Jurkat, Clone E6-1 (cell line): ENCODE results near the gene SELENOH.
A peak's percentile ranks its signal among the peaks of the same experiment; 100 is the strongest.

Experiments
- DNase-seq: peaks from one replicate; pipeline ENCODE4 v3.0.0-alpha.2; 2011; ENCODE audit warnings: low read depth, low spot score
- H3K4me3 ChIP-seq: 2 replicates; pipeline ENCODE4 v1.5.1; 2011; ENCODE audit warnings: mild to moderate bottlenecking, low read length, control low read depth, moderate library complexity

The SELENOH gene

DNA sequence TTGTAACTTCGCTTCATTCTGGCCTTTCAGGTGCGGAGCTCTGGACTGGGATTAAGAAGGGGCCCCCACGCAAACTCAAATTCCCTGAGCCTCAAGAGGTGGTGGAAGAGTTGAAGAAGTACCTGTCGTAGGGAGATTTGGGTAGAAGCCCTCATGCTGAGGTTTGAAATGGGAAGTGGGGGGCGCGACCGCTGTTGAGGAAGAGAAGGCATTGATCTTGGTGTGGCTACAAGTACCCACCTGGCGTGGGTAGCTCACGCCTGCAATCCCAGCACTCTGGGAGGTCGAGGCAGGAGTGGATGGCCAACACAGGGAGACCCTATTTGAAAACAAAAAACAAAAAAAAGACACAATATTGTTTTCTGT is 779 bp downstream of the SELENOH start:
- peak overlapping the region; percentile 97 for H3K4me3 ChIP-seq
- DNase-seq: no peak

- H3K4me3 ChIP-seq: no peak overlapping the region
- no peak for DNase-seq
Measured at GRCh38 chr11:57744357-57744756, 3.1 kb downstream of the SELENOH start.

DNA sequence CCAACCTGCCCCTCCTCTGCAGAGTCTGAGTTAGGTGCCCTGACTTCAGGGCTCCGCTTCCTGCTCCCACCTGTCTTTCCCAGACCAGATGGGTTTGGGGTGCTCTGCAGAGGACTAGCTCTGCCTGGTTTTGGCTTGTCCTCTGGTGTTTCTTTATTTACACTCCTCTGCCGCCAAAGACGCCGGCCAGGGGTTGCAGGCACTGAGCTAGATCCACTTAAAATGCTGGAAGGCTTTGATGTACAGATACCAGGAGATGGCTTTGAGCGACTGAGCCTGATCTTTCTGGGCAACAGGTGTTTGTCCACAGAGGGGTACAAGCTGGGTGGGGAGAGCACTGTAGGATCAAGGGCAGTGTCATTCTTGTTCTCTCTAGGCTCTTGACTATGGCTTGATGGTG is 3.9 kb downstream of the SELENOH start:
- H3K4me3 ChIP-seq: no peak overlapping the region
- DNase-seq: no peak

GRCh38 chr11:57746920-57747319 is 5.6 kb downstream of the SELENOH start:
- no peak overlapping the region for H3K4me3 ChIP-seq
- no peak for DNase-seq

DNA sequence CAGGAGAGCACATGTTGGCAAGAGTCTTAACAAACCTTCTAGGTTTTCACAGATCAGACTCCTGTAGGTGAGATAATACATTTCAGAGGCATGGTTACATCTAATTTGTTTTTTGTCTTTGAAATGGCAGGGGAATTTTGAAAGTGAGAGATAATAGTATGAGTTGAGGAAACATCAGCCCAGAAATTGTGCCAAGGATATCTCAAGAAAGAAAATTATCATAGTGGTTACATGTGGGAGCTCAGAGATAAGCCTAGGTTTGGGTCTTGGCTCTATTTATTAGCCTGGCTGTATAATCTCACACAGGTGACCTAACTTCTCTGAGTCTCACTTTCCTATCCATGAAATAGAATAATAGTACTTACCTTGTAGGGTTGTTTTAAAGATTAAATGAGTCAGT is 9.9 kb downstream of the SELENOH start:
- DNase-seq: no peak
- H3K4me3 ChIP-seq: no peak overlapping the region

DNA sequence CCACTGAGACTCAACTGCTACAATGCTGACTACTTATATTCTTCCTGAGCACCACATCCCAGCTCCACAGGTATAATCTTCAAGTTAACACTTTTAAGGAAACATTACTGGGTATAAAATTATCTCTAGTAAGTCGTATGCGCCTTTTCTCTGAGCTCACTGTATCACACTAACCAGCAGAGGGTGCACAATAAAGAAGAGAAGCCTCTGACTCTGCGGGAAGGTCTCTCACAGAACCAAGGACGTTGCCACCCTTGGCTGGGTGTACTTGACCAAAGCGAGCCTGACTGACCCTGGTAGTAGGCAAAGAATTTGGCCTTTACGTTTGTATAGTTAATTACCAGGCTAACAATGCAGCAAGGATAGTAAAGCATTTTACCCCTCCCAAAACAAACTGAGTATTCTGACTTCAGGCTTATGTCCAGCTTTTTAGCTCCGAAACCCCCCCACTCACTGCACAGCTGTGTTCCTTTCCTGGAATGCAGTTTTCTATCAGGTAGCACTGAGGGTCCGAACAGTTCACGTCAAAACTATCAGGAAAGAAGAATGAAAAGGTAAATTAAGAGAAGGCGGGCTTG is 10.5 kb downstream of the SELENOH start, which contains the start of gene BTBD18:
Gene BTBD18, minus strand, starts transcription at position 144 of the 578 bp plus-strand sequence. CDS start 631 bp downstream, outside the sequence.
- no peak within 1 kb of the TSS for H3K4me3 ChIP-seq
- DNase-seq: no peak

DNA sequence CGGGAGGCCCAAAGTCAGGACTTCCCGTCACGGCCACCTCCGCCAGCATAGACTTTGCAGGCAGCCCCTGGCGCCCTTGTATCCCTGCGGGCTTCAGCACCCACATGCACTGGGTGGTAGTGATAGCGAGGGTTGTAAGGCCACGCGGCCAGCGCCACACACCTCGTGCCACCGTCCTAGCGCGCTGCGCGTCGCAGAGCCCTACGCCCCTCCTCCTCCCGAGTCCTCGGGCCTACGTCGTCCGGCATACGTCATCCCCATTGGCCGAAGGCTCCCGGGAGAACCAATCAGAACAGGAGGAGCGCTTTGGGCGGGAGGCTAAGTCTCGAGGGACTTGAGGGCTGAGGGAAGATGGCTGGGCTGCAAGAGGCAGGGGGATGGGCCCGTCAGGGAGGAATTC is 11.7 kb downstream of the SELENOH start:
- DNase-seq: no peak
- no peak overlapping the region for H3K4me3 ChIP-seq

DNA sequence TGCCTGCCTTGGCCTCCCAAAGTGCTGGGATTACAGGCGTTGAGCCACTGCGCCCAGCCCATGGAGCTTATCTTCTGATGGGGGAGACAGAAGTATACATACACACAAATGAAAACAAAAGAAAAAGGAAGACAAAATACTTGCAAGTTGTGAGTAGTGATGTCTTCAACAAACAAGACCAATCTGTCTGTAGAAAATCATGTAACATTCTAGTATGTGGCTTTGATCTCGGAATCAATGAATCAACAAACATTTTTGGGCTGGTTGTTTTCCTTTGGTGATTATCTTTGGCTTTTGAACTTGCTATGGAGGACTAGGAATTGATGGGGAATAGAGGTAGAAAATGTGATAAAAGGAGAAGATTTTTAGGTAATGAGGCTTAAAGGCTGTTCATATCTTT is 16.9 kb downstream of the SELENOH start:
- no peak for DNase-seq
- no peak overlapping the region for H3K4me3 ChIP-seq

DNA sequence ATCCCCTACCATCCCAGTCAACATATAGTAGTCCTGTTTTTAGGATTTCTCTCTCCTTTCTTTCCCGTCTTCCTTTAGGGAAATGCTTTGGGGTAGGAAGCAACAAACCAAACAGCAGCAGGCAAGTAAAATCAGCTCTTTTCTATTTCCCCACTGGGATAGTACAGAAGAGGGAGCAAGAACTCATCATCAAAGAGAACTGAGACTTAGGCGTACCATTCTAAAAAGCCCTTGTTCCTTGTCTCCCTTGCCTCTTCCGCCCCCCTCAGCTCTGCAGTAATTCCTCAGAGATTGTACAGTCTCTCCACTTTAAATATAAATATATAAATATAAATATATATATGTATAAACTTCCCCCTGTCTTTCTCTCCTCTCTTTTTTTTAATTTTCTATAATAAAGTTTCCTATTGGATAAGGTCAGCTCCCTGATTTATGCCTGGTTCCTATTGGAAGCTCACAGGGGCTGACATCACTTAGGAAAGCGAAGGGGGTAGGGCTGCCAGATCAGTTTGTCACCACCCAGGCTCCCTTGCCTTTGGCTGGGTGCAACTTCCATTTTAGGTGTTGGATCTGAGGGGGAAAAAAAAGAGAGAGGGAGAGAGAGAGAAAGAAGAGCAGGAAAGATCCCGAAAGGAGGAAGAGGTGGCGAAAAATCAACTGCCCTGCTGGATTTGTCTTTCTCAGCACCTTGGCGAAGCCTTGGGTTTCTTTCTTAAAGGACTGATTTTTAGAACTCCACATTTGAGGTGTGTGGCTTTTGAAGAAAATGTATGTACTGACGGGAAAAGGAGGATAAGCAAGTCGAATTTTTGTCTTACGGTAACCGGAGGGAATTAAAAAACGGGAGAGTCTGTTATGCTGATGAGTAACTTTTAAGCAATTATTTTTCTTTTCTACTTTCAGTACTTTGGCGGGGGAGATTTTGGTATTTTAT is 20.3 kb downstream of the SELENOH start, which contains the start of gene CTNND1:
Gene CTNND1, plus strand, starts transcription at position 502 of the 934 bp plus-strand sequence. CDS start 29,677 bp downstream, outside the sequence.
- H3K4me3 ChIP-seq: no peak within 1 kb of the TSS
- no peak for DNase-seq

DNA sequence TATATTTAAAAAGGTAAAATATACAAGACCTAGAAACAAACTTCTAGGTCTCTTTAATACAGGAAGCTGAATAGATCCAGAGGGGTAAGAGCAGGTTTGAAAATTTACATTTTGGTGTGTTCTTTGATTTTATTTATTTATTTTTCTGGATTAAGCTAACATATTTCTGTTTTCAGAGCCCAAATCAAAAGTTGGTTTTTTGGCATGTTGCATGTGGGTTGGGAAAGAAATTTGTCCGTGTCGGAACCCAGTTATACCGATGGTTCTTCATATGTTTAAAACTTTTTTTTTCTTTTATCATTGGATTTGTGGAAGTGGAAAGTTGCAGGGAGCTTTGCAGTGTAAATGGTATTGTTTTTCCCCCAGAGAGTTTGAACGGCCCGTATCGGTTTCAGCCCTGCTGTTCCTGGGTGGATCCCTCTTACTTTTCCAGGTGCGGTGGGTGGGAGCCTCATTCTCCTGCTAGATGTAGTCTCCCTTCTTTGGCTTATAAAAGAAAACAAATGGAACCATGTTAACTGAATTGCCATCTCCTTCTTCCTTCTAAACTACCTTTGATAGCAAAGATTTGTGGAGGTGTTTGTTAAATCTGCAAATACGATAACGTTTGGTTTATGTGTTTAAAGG is 21.1 kb downstream of the SELENOH start:
- no peak overlapping the region for H3K4me3 ChIP-seq
- no peak for DNase-seq

GRCh38 chr11:57763568-57763967 is 22.3 kb downstream of the SELENOH start:
- DNase-seq: no peak
- no peak overlapping the region for H3K4me3 ChIP-seq

DNA sequence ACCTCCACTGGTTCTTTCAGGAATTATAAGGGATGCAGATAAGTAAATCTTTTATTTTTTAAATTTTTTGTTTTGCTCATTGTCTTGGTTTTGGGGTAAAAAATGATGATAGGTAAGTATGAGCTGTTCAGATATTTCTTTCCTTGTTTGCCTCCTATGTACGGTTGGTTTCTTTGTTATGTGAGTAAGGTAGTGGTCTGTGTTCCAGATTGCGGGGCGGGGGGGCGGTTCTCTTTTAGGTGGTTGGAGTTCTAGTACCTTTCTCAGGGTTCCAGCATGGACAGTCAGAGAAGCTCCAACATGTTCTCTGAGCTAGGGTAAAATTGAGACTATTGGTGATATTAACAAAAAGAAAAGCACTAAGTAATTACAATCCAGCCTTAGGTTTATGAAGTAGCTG is 22.7 kb downstream of the SELENOH start:
- H3K4me3 ChIP-seq: no peak overlapping the region
- no peak for DNase-seq

- H3K4me3 ChIP-seq: no peak overlapping the region
- no peak for DNase-seq
Measured at GRCh38 chr11:57764566-57764965, 23.3 kb downstream of the SELENOH start.

GRCh38 chr11:57764972-57765371 is 23.7 kb downstream of the SELENOH start:
- no peak overlapping the region for H3K4me3 ChIP-seq
- DNase-seq: no peak

DNA sequence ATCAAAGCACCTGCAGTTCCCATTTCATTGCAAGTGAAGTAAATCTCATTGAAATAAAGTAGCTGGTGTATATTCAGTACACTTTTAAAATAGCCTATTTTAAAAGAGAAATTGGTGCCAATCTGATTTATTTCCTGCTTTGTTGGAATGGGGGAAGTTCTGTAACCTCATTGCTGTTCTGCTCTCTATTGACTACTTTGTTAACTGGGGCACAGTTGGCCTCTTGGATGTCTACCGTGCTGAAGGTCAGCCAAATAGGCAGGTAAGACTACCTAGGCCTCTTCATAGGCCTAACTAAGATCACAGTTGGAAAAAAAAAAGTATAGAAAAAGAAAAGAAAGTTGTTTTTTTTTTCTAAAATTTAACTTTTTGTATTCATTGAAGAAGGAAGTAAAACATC is 29.5 kb downstream of the SELENOH start:
- H3K4me3 ChIP-seq: no peak overlapping the region
- DNase-seq: no peak

- no peak for DNase-seq
- no peak overlapping the region for H3K4me3 ChIP-seq
Measured at GRCh38 chr11:57771365-57771764, 30.1 kb downstream of the SELENOH start.

- no peak overlapping the region for H3K4me3 ChIP-seq
- DNase-seq: no peak
Measured at GRCh38 chr11:57772562-57772961, 31.3 kb downstream of the SELENOH start.

GRCh38 chr11:57773026-57773598 is 31.8 kb downstream of the SELENOH start:
- no peak for DNase-seq
- H3K4me3 ChIP-seq: no peak overlapping the region

GRCh38 chr11:57775491-57775890 is 34.2 kb downstream of the SELENOH start:
- DNase-seq: no peak
- H3K4me3 ChIP-seq: no peak overlapping the region

GRCh38 chr11:57776031-57776521 is 34.8 kb downstream of the SELENOH start:
- no peak overlapping the region for H3K4me3 ChIP-seq
- no peak for DNase-seq
